Stimulated activated CD4-positive, alpha-beta T cell treated with anti-CD3 and anti-CD28 coated beads, Interleukin-1b, Interleukin-23, amount 100 ng/mL, for 4 hours (primary cell): ENCODE data around the gene HPSE2.
"Not testable (repeated sequence)": the region's sequence is repeated elsewhere in the genome, so short reads cannot be mapped to it uniquely, and the experiment has no call there.

ENCODE experiments used
- DNase-seq, 2 donors: peaks; one replicate each; pipeline ENCODE4 v3.0.0-alpha.2; 2020; ENCODE audit warnings: low read depth in 2 of 2

HPSE2 gene

DNA sequence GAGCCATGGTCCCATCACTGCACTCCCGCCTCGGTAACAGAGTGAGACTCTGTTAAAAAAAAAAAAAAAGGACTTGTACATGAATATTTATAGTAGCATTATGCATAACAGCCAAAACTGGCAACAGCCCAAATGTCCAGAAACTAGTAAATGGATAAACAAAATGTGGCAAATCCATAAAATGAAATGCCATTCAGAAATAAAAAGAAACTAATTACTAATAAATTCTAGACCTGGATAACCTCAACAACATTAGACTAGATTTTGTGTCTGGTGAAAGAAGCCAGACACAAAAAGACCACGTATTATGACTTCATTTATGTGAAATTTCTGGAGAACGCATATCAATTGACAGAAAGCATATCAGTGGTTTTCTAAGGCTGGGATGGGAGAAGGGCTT lies 74.5 kb downstream of the HPSE2 start:
- no peak for DNase-seq

DNA sequence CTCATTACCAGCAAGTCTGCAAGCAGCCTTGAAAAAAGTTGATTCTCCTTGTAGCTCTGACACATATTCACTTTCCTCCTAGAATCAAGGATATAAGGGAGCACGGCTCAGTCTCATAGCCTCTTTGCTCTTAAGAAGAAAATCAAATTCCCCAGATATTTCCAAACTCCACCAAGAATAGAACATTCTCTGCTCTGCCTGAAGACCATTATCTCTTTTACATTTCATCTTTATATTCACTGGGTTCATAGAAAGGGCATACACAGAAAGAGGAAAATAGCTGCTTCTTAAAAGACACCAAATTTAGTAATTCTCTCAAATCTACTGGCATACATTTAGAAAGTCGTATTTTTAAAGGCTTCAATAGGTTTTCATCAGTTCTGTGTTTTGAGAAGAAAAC lies 92.0 kb downstream of the HPSE2 start:
- DNase-seq = no peak

DNA sequence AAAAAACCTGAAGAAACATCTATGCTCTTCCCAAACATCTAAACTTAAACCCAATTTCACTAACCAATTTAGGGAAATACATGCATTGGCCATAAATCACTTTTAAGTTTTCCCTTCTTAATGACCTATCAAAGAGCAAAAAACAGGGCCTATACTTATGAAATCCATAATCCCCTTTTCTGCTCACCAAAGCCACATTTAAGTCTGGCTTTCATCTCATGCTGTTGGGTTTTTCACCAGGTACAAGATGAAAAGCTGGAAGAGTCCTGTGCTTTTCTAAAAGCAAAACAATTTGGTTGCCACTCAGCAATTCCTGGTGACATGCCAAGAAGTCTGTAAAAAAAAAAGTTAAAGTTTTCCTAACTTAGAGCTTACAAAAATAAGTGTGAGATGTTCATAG lies 92.6 kb downstream of the HPSE2 start:
- no peak for DNase-seq

DNA sequence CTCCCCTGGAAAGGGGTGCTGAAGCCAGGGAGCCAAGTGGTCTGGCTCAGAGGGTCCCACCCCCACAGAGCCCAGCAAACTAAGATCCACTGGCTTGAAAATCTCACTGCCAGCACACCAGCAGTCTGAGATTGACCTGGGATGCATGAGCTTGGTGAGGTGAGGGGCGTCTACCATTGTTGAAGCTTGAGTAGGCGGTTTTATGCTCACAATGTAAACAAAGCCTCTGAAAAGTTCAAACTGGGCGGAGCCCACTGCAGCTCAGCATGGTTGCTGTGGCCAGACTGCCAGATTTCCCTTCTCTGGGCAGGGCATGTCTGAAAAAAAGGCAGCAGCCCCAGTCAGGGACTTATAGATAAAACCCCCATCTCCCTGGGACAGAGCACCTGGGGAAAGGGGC lies 102.8 kb downstream of the HPSE2 start:
- DNase-seq = not testable (repeated sequence)

DNA sequence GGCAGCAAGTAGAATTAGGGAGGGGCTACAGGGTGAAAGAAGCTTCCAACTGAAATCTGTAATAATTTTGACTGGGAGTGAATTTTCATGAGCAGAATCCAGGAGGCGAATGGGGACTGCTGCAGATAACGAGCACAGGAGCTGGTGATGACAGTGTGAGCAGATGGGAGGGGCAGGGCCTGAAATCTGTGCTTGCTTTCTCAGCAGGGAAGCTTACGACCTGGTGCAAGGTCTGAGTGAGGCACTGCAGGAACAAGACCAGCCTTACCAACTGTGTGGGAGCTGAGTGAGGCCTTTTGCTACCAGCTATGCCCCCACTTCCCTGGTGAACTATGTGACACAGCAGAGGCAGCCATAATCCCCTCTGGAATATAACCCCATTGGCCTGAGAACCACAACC lies 109.8 kb downstream of the HPSE2 start:
- DNase-seq = no peak

DNA sequence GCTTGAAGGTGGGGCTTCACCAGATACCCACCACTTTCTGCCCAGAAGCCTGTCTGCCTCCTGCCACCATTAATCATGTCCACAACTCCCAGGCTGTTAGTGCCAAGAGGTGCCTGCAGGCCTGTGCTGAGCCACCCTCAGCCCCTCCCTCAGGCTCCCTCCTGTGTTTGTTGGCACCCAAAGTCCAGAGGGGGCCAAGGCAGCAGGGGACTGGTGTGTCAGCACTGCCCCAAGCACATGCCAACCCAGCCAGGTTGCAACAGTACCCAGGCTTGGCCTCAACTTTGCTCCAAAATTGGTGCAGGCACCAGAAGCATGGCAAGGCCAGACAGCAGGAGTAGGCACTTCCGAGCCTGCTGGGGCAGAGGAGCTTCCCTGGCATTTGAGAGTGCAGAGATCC lies 111.3 kb downstream of the HPSE2 start:
- DNase-seq = no peak

DNA sequence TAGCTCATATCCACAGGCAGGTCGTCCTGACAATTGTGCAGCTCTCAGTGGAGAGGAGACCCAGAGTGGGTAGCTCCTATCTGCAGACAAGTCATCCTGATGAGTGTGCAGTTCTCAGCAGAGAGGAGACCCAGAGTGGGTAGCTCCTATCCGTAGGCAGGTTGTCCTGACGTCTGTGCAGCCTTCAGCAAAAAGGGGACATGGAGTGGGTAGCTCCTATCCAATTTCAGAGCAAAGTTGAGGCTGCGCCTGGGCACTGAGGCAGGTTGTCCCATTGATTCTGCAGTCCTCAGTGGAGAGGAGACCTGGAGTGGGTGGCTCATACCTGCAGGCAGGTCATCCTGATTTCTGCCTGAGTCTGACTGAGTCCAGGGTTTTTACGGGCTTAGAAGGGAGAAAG lies 111.8 kb downstream of the HPSE2 start:
- DNase-seq = no peak

DNA sequence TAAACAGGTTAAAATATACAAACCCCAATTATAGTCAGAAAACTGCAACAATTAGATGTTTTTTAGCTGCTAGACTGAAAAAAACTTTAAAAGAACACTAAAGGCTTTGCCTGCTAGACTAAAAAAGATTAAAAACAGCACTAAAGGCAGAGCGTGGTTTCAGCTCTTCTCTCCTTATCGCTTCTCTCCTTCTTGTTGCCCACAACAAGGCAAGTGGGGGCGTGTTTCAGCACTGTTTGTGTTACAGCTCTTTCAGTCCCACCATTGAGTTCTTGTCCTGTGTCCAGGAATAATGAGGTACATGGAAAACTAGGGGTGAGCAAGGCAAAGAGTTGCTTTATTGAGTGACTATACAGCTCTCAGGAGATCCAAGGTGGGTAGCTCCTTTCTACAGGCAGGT lies 112.3 kb downstream of the HPSE2 start:
- no peak for DNase-seq

DNA sequence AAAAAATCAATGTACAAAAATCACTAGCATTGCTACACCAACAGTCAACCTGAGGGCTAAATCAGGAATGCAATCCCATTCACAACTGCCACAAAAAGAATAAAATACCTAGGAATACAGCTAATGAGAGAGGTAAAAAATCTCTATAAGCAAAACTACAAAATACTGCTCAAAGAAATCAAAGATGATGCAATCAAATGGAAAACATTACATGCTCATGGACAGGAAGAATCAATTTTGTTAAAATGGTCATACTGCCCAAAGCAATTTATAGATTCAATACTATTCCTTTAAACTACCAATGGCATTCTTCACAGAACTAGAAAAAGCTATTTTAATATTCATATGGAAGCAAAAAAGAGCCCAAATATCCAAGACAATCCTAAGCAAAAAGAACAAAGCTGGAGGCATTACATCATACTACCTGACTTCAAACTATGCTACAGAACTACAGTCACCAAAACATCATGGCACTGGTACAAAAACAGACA lies 116.3 kb downstream of the HPSE2 start:
- DNase-seq = no peak

DNA sequence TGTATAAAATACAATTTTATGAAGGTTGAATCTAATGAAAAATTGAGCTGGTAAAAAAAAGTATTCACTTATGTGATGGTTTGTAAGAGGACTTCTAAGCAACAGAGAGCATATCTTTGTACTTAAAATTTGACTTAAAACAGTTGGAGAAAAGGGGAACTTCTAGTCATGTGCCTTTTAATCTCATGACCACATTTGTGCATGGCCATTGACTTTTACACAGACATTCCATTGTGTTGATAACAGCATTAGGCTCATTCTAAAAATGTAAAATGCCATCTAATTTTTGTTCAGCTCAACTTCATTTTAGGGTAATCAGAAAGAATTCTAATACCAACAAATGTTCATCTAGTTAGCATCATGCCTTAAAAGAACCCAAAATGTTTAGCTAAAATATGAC lies 119.9 kb downstream of the HPSE2 start:
- DNase-seq = no peak

DNA sequence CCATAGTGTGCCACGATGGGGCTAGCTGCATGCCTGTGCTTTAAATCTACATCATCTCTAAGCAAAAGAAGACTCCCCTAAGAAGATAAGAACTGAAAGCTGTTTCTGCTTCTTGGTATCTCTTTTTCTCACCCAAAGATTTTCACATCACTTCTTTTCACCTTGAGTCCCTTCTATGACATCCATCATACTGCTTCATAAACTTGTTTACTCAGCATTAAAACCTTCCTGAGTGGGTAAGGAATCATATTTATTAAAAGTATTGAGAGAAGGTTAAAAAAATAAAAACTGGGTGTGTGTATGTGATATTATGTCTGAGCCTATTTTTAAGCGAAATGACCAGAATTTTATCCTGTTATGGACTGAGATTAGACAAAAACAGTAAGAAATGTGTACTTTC lies 150.3 kb downstream of the HPSE2 start:
- no peak for DNase-seq

DNA sequence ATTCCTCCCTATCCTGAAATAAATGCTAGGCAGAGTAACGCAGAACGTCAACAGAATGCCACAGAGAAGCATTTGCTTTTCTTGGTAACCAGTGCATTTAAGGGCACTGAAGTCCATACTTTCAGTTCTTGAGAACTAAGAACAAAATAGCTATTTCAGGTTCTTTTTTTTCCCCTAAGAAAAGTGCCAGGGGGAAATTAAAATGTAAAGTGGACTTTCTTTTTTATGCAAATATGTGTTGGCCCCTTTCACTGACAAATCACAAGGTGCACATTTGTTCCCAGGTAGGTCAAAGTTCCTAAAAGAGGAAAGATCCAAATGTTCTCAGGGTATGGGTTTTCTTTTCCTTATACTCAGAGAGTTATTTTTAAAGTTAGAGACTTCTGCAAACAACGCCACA lies 151.5 kb downstream of the HPSE2 start:
- DNase-seq = no peak

DNA sequence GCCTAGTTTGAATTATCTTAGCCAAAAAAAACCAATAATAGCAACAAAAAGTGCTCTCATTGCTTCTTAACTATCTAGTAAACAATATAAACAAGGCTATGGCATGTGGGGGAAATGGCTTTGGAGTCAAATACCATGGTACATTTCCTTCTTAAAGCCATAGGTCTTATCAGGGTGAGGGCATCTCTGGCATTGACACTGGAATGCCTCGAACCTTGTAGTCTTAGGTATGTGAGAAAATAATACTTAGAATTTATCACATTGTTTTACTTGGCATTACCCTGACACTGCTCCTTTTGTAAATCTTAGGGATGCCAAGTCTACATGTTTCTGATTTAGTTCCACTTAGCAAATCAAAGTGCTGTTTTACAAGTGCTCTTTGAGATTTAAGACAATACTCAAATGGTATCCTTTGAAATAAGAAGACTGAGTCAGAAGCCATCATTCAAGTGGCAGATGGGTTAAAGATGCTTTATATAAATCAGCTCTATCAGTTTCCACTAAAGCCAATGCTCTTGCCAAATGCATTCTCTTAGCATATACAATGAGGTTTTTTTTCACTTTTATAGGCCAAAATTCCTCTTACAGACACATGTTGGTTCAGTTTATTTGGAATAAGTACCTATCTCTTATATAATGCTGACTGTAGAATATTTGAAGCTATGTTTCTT lies 155.2 kb downstream of the HPSE2 start:
- no peak for DNase-seq

DNA sequence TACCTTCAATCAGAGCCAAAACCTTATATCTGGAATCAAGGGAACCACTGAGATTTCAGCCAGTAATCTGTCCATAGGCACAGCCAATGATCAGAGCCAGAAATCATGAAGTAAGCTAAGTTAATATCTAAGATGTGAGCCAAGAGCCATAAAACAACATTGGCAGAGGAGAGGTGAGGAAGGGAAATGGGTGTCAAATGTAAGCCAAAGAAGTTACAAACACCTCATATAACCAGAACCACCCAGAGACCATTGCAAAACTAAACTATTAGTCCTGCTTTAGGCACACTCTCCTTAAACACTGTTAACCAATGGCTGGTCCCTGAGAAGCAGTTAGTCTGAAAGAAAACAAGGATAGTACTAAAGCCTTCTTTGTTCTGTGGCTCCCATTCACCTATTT lies 173.1 kb downstream of the HPSE2 start:
- DNase-seq = no peak

DNA sequence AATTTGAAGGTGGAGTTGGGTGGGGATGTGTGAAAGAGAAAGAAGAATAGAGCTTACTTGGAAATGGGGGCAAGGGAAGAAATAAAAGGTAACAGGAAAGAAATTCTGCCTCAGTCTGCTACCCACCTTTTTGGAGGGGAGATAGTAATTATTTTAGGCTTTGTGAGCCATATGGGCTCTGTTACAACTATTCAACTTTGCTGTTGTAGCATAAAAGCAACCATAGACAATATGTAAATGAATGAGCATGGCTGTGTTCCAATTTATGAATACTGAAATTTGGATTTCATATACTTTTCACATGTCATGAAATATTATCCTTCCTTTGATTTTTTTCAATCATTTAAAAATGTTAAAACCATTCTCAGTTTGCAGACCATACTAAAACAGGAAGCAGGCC lies 176.9 kb downstream of the HPSE2 start:
- DNase-seq = no peak

DNA sequence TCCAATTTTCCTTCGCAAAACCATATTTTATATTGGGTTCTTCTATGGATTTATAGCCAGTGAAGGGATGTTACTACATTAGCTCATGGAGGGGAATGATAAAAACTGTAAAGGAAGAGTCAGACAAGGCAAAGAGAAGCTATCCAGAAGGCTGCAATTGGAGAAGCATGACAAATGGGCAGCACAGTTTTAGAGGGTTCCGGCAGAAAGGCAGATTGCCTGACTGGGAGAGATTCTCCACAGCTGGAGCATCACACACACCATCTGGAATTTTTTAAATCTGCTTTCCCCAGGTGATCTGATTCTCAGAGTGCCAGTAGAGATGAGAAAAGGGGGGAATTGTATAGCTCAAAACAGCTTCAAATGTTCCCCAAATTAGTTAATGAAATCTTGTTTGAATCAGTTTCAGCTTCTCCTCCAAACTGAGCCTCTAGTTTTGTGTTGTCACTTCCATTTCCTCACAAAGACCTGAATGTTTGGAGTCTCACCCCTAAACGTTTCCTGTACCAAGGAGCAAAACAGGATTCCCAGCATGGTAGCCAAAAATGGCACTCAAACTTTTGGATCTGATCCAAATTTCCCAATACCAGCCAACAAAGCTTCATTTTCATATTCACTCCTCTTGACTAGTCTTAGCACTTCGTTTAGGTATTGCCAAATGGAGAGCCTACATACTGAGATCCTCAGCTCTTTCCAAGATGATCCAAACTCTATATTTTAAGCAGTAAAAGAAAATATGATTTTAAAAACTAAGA lies 177.5 kb downstream of the HPSE2 start:
- DNase-seq = no peak

DNA sequence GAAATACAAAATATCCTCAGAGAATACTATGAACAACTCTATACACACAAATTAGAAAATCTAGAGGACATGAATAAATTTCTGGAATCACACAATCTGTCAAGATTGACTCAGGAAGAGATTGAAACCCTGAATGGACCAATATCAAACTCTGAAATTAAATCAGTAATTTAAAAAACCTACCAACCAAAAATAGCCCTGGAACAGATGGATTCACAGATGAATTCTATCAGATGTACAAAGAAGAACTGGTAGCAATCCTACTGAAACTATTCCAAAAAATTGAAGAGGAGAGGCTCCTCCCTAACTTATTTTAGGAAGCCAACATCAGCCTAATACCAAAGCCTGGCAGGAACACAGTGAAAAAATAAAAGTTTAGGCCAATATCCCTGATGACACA lies 190.0 kb downstream of the HPSE2 start:
- DNase-seq = no peak

DNA sequence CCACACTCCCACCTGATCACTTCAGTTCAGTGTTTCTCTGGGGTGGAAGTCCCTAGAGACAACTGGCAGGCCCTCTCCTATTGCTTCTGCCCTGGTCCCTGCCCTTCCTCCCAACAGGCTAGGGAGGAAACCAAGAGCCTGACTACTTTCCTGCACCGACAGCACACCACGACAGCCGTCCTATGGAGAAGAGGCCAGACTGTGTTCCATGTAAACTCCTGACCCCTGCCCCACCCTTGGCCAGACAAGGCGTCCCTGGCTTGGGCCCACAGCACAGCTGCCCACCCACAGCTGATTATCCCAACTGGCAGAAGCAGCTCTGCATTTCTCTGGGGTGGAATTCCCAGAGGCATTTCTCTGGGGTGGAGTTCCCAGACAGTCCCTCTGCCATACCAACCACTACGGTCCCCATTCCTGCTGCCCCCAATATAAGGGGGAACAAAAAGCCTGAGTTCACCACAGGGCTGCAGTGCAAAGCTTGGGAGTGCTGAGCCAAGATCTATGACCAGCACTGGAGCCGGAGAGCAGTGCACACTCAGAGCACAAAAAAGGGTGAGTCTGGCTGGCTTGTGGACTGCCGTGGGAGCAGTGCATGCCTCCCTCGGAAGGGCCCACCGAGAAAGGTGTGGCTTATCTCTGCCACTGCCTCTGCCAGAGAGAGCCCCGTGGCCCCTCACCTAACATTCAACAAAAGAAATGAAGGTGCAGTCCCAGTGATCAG lies 193.4 kb downstream of the HPSE2 start:
- DNase-seq = no peak

DNA sequence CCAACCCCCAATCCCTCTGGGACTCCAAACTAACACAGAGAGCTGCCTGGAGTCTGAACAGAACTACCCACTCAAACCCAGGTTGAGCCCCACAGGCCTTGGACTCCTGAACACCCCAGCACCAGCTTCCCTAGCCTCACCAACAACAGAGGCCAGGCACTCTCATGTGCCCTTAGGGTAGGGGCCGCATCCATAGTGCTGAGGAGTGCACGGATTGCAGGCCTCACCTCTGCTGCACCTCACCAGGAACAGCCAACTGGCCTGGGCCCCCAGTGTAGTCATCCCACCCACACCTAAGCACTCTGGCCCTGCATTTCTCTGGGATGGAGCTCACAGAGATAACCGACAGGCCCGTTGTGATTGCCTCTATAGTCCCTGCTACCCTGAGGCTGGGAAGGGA lies 194.2 kb downstream of the HPSE2 start:
- DNase-seq = no peak

DNA sequence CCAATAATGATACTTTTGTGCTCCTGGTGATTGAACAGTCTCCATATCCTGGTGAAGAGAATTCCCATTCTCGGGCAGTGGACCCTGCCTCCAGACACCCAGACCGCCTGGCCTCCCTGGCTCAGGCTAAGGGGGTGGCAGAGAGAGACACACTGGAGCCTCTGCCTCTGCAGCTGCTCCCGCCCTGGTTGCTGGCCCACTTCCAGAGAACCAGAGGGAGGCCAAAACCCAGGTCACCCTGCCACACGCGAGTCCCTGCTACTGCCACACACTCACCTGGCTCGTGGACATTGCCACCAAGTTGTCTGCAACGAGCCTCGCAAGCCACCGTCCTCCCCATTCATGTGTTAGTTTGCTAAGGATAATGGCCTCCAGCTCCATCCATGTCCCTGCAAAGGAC lies 221.8 kb downstream of the HPSE2 start:
- DNase-seq = no peak

DNA sequence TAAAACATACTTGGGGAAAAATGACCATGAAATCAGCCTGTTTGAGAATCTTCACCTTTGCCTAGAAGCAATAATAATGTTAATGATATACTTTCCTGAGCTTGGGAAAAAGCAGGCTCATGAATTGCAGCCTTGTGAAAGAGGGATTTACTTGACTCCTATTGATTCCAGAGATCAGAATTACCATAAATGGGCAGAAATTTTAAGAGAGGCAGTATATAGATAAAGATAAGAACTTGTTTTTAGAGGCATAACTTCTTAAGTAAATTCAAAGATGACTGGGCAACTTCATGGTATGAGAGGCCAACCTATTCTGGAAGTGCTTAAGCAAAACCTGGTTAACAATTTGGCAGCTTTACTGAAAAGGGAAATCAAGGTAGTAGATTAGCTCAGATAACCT lies 225.4 kb downstream of the HPSE2 start:
- no peak for DNase-seq

DNA sequence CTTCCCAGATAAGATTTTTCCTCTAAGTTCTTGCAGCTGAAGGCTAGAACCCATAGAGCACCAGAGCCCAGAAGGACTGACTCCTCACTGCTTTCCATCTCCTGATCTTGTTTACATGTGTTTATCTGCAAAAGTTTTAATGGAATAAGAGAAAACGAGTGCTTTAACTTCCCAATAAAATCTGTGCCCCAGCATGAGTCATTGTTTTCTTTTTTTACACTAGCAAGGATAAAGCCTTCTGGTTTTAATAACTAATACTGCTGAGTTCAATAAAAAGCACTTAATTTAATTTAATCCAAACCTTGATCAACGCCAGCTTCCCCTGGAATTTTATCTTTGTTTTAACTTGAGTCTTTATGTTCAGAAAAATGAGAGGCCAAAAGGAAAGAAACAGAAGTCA lies 227.6 kb downstream of the HPSE2 start:
- no peak for DNase-seq

DNA sequence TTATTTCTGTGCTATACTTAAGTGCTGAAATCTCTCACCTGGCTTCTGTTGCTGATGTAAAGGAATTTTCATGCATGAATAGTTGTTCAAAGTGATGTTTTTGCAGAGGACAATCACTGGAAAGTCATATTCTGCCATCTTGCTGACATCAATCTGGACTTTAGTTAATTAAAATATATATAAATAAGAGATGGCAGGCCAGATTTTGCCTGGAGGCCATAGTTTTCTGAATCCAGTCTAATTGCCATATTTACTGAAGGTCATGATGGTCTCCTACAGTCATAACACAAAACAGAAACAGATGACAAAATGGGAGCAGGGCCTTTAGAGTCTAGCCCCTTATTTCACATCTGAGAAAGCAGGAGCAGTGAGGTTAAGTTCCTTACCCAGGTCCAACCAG lies 228.2 kb downstream of the HPSE2 start:
- no peak for DNase-seq
